KMS-11 (cell line): ENCODE measurements around the gene BET1L.

Source experiments
- H2AFZ ChIP-seq: fragments of 200-600 bp; sonication (generic); 2 replicates; pipeline ENCODE4 v1.6.1; 2016; ENCODE audit warnings: antibody characterized with exemption, mixed run types, low read depth
- H3K27ac ChIP-seq: fragments of 200-600 bp; sonication (generic); 2 replicates; pipeline ENCODE4 v1.6.1; 2016; ENCODE audit warnings: mild to moderate bottlenecking, mixed run types
- H3K27me3 ChIP-seq: fragments of 200-600 bp; sonication (generic); 2 replicates; pipeline ENCODE4 v1.6.1; 2017; ENCODE audit warnings: mild to moderate bottlenecking, low read depth, mixed run types, moderate library complexity; ENCODE audit not compliant: insufficient read depth
- H3K36me3 ChIP-seq: fragments of 200-600 bp; sonication (generic); 2 replicates; pipeline ENCODE4 v1.6.1; 2017; ENCODE audit warnings: mild to moderate bottlenecking, mixed run types; ENCODE audit not compliant: insufficient read depth
- H3K4me1 ChIP-seq: fragments of 200-600 bp; sonication (generic); 2 replicates; pipeline ENCODE4 v1.6.1; 2016; ENCODE audit warnings: mild to moderate bottlenecking, low read depth, mixed run types; ENCODE audit not compliant: poor library complexity, severe bottlenecking
- H3K4me2 ChIP-seq: fragments of 200-600 bp; sonication (generic); 2 replicates; pipeline ENCODE4 v1.7.0; 2016; ENCODE audit warnings: mild to moderate bottlenecking, mixed run types
- H3K4me3 ChIP-seq: fragments of 200-600 bp; sonication (generic); IDR thresholded peaks from 2 replicates; pipeline ENCODE4 v1.6.1; 2017; ENCODE audit warnings: low read depth, low read length, mixed read lengths; ENCODE audit not compliant: insufficient read depth
- H3K79me2 ChIP-seq: fragments of 200-600 bp; sonication (generic); 2 replicates; pipeline ENCODE4 v1.6.1; 2016; ENCODE audit warnings: low read depth, mixed run types; ENCODE audit not compliant: insufficient read depth
- H3K9ac ChIP-seq: fragments of 200-600 bp; sonication (generic); 2 replicates; pipeline ENCODE4 v1.6.1; 2016; ENCODE audit warnings: mild to moderate bottlenecking, mixed run types
- H4K20me1 ChIP-seq: fragments of 200-600 bp; sonication (generic); 2 replicates; pipeline ENCODE4 v1.6.1; 2016; ENCODE audit warnings: mild to moderate bottlenecking, mixed run types; ENCODE audit not compliant: insufficient read depth
- TF ChIP-seq, protein P1 (sequence below): fragments of 200-600 bp; sonication (generic); conservative IDR thresholded peaks from 2 replicates; pipeline ENCODE4 v1.6.1; 2017; ENCODE audit warnings: low read depth, mild to moderate bottlenecking, antibody characterized with exemption, low read length, moderate library complexity, mixed read lengths

The BET1L gene

GRCh38 chr11:214083-214482 is 6.9 kb upstream of the BET1L start:
- Histone ChIP-seq H3K79me2 (peaks cover 14% of the 10 kb centered on the region), H3K27ac (no peak overlapping the region), H3K4me2 (no peak overlapping the region), H2AFZ (no peak overlapping the region), H4K20me1 (no peaks in the 10 kb centered on the region), H3K4me3 (no peak overlapping the region), H3K36me3 (no peaks in the 10 kb centered on the region), H3K27me3 (no peaks in the 10 kb centered on the region), H3K9ac (no peak overlapping the region), H3K4me1 (peaks cover 11% of the 10 kb centered on the region)
- TF ChIP-seq, protein P1, sequence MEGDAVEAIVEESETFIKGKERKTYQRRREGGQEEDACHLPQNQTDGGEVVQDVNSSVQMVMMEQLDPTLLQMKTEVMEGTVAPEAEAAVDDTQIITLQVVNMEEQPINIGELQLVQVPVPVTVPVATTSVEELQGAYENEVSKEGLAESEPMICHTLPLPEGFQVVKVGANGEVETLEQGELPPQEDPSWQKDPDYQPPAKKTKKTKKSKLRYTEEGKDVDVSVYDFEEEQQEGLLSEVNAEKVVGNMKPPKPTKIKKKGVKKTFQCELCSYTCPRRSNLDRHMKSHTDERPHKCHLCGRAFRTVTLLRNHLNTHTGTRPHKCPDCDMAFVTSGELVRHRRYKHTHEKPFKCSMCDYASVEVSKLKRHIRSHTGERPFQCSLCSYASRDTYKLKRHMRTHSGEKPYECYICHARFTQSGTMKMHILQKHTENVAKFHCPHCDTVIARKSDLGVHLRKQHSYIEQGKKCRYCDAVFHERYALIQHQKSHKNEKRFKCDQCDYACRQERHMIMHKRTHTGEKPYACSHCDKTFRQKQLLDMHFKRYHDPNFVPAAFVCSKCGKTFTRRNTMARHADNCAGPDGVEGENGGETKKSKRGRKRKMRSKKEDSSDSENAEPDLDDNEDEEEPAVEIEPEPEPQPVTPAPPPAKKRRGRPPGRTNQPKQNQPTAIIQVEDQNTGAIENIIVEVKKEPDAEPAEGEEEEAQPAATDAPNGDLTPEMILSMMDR, result no peak

GRCh38 chr11:213111-213510 is 5.9 kb upstream of the BET1L start:
- H3K4me3 ChIP-seq, result no peak overlapping the region
- H3K79me2 ChIP-seq, result peaks cover 19% of the 10 kb centered on the region
- H3K27me3 ChIP-seq, result no peaks in the 10 kb centered on the region
- no peak overlapping the region for H3K9ac ChIP-seq
- H2AFZ ChIP-seq, result no peak overlapping the region
- H4K20me1 ChIP-seq, result no peaks in the 10 kb centered on the region
- no peak overlapping the region for H3K27ac ChIP-seq
- H3K4me1 ChIP-seq, result peaks cover 11% of the 10 kb centered on the region
- H3K36me3 ChIP-seq, result no peaks in the 10 kb centered on the region
- H3K4me2 ChIP-seq, result no peak overlapping the region
- TF ChIP-seq, protein P1, result no peak

DNA sequence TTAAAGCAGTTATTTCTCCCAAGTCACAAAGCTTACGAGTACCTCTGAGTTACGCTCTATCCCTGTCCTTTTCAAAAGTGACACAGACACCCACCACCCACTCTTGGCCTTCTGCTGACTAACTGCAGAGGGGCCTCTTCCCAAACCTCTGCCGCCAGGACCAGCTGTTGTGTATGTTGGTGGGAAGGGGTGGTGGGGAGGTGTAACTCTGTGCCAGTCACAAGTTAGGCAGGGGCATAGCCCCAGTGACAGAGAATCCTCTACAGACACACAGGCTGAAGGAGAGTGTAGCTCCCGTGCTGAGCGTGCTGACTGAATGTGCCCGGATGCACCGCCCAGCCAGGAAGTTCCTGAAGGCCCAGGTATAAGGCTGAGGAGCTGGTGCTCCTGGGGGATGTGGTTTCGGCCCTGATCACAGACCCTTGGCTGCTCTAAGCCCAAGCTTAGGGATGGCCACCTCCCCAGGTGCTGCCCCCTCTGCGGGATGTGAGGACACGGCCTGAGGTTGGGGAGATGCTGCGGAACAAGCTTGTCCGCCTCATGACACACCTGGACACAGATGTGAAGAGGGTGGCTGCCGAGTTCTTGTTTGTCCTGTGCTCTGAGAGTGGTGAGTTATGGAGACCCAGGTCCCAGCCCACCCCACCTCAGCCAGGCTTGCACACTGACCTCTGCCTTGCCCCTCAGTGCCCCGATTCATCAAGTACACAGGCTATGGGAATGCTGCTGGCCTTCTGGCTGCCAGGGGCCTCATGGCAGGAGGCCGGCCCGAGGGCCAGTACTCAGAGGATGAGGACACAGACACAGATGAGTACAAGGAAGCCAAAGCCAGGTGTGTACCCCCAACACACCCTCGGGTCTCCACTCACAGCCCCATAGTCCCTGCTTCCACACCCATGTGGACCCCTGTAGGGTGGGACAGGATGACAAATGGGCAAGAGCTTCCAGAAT is 5.2 kb upstream of the BET1L start:
- Histone ChIP-seq H3K36me3 (no peaks in the 10 kb centered on the region), H2AFZ (no peak overlapping the region), H3K4me3 (no peak overlapping the region), H3K79me2 (peaks cover 21% of the 10 kb centered on the region), H3K4me2 (no peak overlapping the region), H3K27me3 (no peaks in the 10 kb centered on the region), H3K9ac (no peak overlapping the region), H3K4me1 (peaks cover 11% of the 10 kb centered on the region), H4K20me1 (no peaks in the 10 kb centered on the region), H3K27ac (no peak overlapping the region)
- TF ChIP-seq, protein P1, result no peak

- H3K4me2 ChIP-seq, result no peak overlapping the region
- H3K4me1 ChIP-seq, result peaks cover 11% of the 10 kb centered on the region
- peaks cover 25% of the 10 kb centered on the region for H3K79me2 ChIP-seq
- H2AFZ ChIP-seq, result no peak overlapping the region
- no peak overlapping the region for H3K27ac ChIP-seq
- H3K36me3 ChIP-seq, result no peaks in the 10 kb centered on the region
- no peaks in the 10 kb centered on the region for H4K20me1 ChIP-seq
- TF ChIP-seq, protein P1, result no peak
- H3K9ac ChIP-seq, result no peak overlapping the region
- no peaks in the 10 kb centered on the region for H3K27me3 ChIP-seq
- H3K4me3 ChIP-seq, result no peak overlapping the region
These were observed 4.5 kb upstream of the BET1L start for GRCh38 chr11:211741-212140.
